Sigmoid colon (tissue), 7 donors: Measurements from ENCODE around the gene LRRTM1. TPM values are rescaled to one million over a fixed set of nuclear protein-coding genes. Genes with fewer than 3 reads are reported as not detected.

Source experiments
- DNase-seq: peaks from one replicate; pipeline ENCODE4 v3.0.0-alpha.2; 2019
- H3K27ac ChIP-seq, 4 donors: fragments of 200-600 bp; sonication (generic); one replicate each; pipeline ENCODE4 v1.5.1; 2016 to 2019; ENCODE audit warnings: mild to moderate bottlenecking in 1 of 4
- H3K27me3 ChIP-seq, 3 donors: fragments of 200-600 bp; sonication (generic); one replicate each; pipeline ENCODE4 v1.5.1; 2019; ENCODE audit warnings: mild to moderate bottlenecking in 1 of 3
- H3K36me3 ChIP-seq, 4 donors: fragments of 200-600 bp; sonication (generic); one replicate each; pipeline ENCODE4 v1.5.1; 2016 to 2019
- H3K4me1 ChIP-seq, 4 donors: fragments of 200-600 bp; sonication (generic); one replicate each; pipeline ENCODE4 v1.5.1; 2017 to 2019
- H3K4me3 ChIP-seq, 4 donors: fragments of 200-600 bp; sonication (generic); one replicate each; pipeline ENCODE4 v1.5.1; 2017 to 2019; ENCODE audit warnings: mild to moderate bottlenecking in 2 of 4, moderate library complexity in 1 of 4
- H3K9me3 ChIP-seq, 4 donors: fragments of 200-600 bp in 3 of 4; sonication (generic) in 3 of 4; one replicate each; pipeline versions ENCODE4 v1.5.1 to v1.6.1; 2013 to 2019
- CTCF ChIP-seq, 4 experiments: fragments of 450-650 bp in 3 of 4; fragments of 200-600 bp in 1 of 4; IDR thresholded peaks; one replicate each; pipeline ENCODE4 v1.5.1; 2016 to 2019; ENCODE audit warnings: antibody characterized with exemption in 4 of 4, mild to moderate bottlenecking in 3 of 4, moderate library complexity in 2 of 4
- EP300 ChIP-seq, 4 donors: sonication (generic); formaldehyde crosslinking; IDR thresholded peaks; one replicate each; pipeline ENCODE4 v1.6.1; 2017; ENCODE audit warnings: antibody characterized with exemption in 4 of 4
- POLR2A ChIP-seq, 2 donors: fragments of 450-650 bp; IDR thresholded peaks; one replicate each; pipeline ENCODE4 v1.6.1; 2016; ENCODE audit warnings: antibody characterized with exemption in 2 of 2, mild to moderate bottlenecking in 2 of 2, moderate library complexity in 2 of 2
- POLR2AphosphoS5 ChIP-seq, 4 donors: sonication (generic); formaldehyde crosslinking; IDR thresholded peaks; one replicate each; pipeline ENCODE4 v1.6.1; 2017; ENCODE audit warnings: antibody characterized with exemption in 4 of 4
- WGBS, 2 donors: extraction: QIAGEN DNeasy Blood & Tissue Kit; methylation state at CpG; one replicate each; pipeline ENCODE4 v1.1.7; 2013; 5-methylcytosine and 5-hydroxymethylcytosine counted together
- intact Hi-C: fragments of 100-400 bp; cut with DNase I; formaldehyde crosslinking; loops from one replicate; pipeline ENCODE4 v1.15.1; 2023
- polyA plus RNA-seq, 3 donors: library from polyadenylated mRNA; stranded (reverse); fragments of 200-250 nt; gene quantifications; one replicate each; pipeline ENCODE4 v1.2.3, GENCODE V29; 2013
- total RNA-seq, 4 donors: library from RNA; depleted of rRNA; stranded (reverse); fragments of >200 nt; gene quantifications; one replicate each; pipeline ENCODE4 v1.1.0, GENCODE V29; 2016
- donor health status: healthy with polysubstance abuse.
- donor health status: Bipolar disorder and iron deficiency.
- donor health status: healthy.

The LRRTM1 gene
- total and polyA plus RNA-seq, 7 donors, result 0.49 to 3.0 (median 1.5) TPM; not detected in 2

- TF ChIP-seq EP300 (IDR thresholded peaks at IDR 0.05), result no peak
- TF ChIP-seq POLR2AphosphoS5 (IDR thresholded peaks at IDR 0.05), result no peak
- no peak for TF ChIP-seq CTCF (IDR thresholded peaks at IDR 0.05)
- TF ChIP-seq POLR2A (IDR thresholded peaks at IDR 0.05), result no peak
- no peaks in the 10 kb centered on the region for H3K9me3 ChIP-seq
- no peak for DNase-seq
- H3K4me3 ChIP-seq, result no peak overlapping the region
- intact Hi-C loops, result no loop called here
- no peak overlapping the region for H3K27ac ChIP-seq
- no peaks in the 10 kb centered on the region for H3K27me3 ChIP-seq
- peaks cover 0 to 9% (median 0%) of the 10 kb centered on the region in 4 donors for H3K4me1 ChIP-seq
- 88 to 89% methylated on average over 14 of the region's 14 CpGs for WGBS, 2 donors
- H3K36me3 ChIP-seq, result no peaks in the 10 kb centered on the region
These were observed 26.2 kb upstream of the LRRTM1 start for GRCh38 chr2:80330527-80331450.

- H3K9me3 ChIP-seq, result no peaks in the 10 kb centered on the region
- H3K27ac ChIP-seq, result no peak overlapping the region
- no peak for DNase-seq
- TF ChIP-seq EP300 (IDR thresholded peaks at IDR 0.05) (no peak), POLR2AphosphoS5 (IDR thresholded peaks at IDR 0.05) (no peak), POLR2A (IDR thresholded peaks at IDR 0.05) (no peak), CTCF (IDR thresholded peaks at IDR 0.05) (no peak)
- WGBS, 2 donors, result 49 to 69% methylated on average over 5 of the region's 5 CpGs
- no peaks in the 10 kb centered on the region for H3K36me3 ChIP-seq
- no peaks in the 10 kb centered on the region for H3K27me3 ChIP-seq
- H3K4me1 ChIP-seq, result peaks cover 0 to 9% (median 0%) of the 10 kb centered on the region in 4 donors
- H3K4me3 ChIP-seq, result no peak overlapping the region
- intact Hi-C loops, result no loop called here
These were observed 24.9 kb upstream of the LRRTM1 start for GRCh38 chr2:80329491-80329890.

GRCh38 chr2:80328159-80328571 lies 23.6 kb upstream of the LRRTM1 start:
- no peak for DNase-seq
- TF ChIP-seq POLR2A (IDR thresholded peaks at IDR 0.05), result no peak
- TF ChIP-seq POLR2AphosphoS5 (IDR thresholded peaks at IDR 0.05), result no peak
- TF ChIP-seq CTCF (IDR thresholded peaks at IDR 0.05), result no peak
- TF ChIP-seq EP300 (IDR thresholded peaks at IDR 0.05), result no peak
- 46 to 74% methylated on average over 1 of the region's 1 CpG for WGBS, 2 donors
- no peaks in the 10 kb centered on the region for H3K36me3 ChIP-seq
- peaks cover 0 to under 1% (median 0%) of the 10 kb centered on the region in 3 donors for H3K27me3 ChIP-seq
- H3K4me1 ChIP-seq, result peaks cover 0 to 9% (median 0%) of the 10 kb centered on the region in 4 donors
- intact Hi-C loops, result no loop called here
- no peak overlapping the region for H3K27ac ChIP-seq
- H3K9me3 ChIP-seq, result no peaks in the 10 kb centered on the region
- no peak overlapping the region for H3K4me3 ChIP-seq

GRCh38 chr2:80326861-80327260 lies 22.3 kb upstream of the LRRTM1 start:
- no peak overlapping the region for H3K27ac ChIP-seq
- no peak for DNase-seq
- H3K27me3 ChIP-seq, result peaks cover 0 to 7% (median 0%) of the 10 kb centered on the region in 3 donors
- intact Hi-C loops, result no loop called here
- no peak overlapping the region for H3K4me3 ChIP-seq
- TF ChIP-seq EP300 (IDR thresholded peaks at IDR 0.05) (no peak), POLR2AphosphoS5 (IDR thresholded peaks at IDR 0.05) (no peak), POLR2A (IDR thresholded peaks at IDR 0.05) (no peak), CTCF (IDR thresholded peaks at IDR 0.05) (no peak)
- no peaks in the 10 kb centered on the region for H3K9me3 ChIP-seq
- H3K36me3 ChIP-seq, result no peaks in the 10 kb centered on the region
- WGBS, 2 donors, result 60 to 83% methylated on average over 1 of the region's 1 CpG
- H3K4me1 ChIP-seq, result peaks cover 0 to under 1% (median 0%) of the 10 kb centered on the region in 4 donors
